ENCODE results near the gene DYNC1LI1. TPM values are rescaled to one million over a fixed set of nuclear protein-coding genes. Genes with fewer than 3 reads are reported as not detected.

Gene DYNC1LI1
- total RNA-seq, 1 experiment from 2014 or later = 30.1 TPM

GRCh38 chr3:32498252-32498651 is 72.4 kb downstream of the DYNC1LI1 start:
- ChIA-PET CTCF (interaction anchor here (0.6 to 0.7 kb wide), 4 partner anchors 8 to 248 kb away, joined by 4 to 15 read pairs (median 10); no protein-coding TSS in a partner anchor), POLR2A (ENCODE audit: unreplicated experiment) (no interaction called here)

GRCh38 chr3:32495609-32496008 is 75.0 kb downstream of the DYNC1LI1 start:
- peaks cover 18% of the 10 kb centered on the region; the same call in 1 of the 2 replicates for H3K79me2 ChIP-seq (ENCODE audit: low read depth)
- H3K4me3 ChIP-seq = no peak overlapping the region
- H3K4me2 ChIP-seq = no peak overlapping the region
- no peak overlapping the region for H2AFZ ChIP-seq
- no peaks in the 10 kb centered on the region for H4K20me1 ChIP-seq (ENCODE audit: insufficient read depth)
- ChIA-PET CTCF (no interaction called here), POLR2A (ENCODE audit: unreplicated experiment) (no interaction called here)
- no peaks in the 10 kb centered on the region for H3K36me3 ChIP-seq (ENCODE audit: low read depth)
- 0 out of 2 replicates have a peak overlapping the region, but pooled peaks have one; percentile 19 for H3K27ac ChIP-seq
- H3F3A ChIP-seq (ENCODE audit: insufficient read depth, low read depth) = peaks cover 7% of the 10 kb centered on the region; the same call in 1 of the 2 replicates
- no peaks in the 10 kb centered on the region for H3K9me3 ChIP-seq (ENCODE audit: insufficient read depth, low read depth)
- DNase-seq = no peak
- H3K9me2 ChIP-seq (ENCODE audit: insufficient read depth) = no peaks in the 10 kb centered on the region
- no peaks in the 10 kb centered on the region for H3K27me3 ChIP-seq (ENCODE audit: insufficient read depth, low read depth)
- H3K4me1 ChIP-seq (replicated peaks; ENCODE audit: insufficient read depth) = peaks cover 17% of the 10 kb centered on the region
- no TSS peak for BruUV-seq (replicated peaks)
- intact Hi-C loops (cut with micrococcal nuclease; ENCODE audit: unreplicated experiment) = no loop called here
- TF ChIP-seq EZH2 (IDR thresholded peaks at IDR 0.05; ENCODE audit: low read depth) = no peak
- TF ChIP-seq, protein P1, sequence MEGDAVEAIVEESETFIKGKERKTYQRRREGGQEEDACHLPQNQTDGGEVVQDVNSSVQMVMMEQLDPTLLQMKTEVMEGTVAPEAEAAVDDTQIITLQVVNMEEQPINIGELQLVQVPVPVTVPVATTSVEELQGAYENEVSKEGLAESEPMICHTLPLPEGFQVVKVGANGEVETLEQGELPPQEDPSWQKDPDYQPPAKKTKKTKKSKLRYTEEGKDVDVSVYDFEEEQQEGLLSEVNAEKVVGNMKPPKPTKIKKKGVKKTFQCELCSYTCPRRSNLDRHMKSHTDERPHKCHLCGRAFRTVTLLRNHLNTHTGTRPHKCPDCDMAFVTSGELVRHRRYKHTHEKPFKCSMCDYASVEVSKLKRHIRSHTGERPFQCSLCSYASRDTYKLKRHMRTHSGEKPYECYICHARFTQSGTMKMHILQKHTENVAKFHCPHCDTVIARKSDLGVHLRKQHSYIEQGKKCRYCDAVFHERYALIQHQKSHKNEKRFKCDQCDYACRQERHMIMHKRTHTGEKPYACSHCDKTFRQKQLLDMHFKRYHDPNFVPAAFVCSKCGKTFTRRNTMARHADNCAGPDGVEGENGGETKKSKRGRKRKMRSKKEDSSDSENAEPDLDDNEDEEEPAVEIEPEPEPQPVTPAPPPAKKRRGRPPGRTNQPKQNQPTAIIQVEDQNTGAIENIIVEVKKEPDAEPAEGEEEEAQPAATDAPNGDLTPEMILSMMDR (conservative IDR thresholded peaks at IDR 0.05) = no peak

More at GRCh38 chr3:32498252-32498651, 72.4 kb downstream of the DYNC1LI1 start:
- H3F3A ChIP-seq (ENCODE audit: insufficient read depth, low read depth) = peaks cover 7% of the 10 kb centered on the region; the same call in 1 of the 2 replicates
- no peaks in the 10 kb centered on the region for H3K9me2 ChIP-seq (ENCODE audit: insufficient read depth)
- intact Hi-C loops (cut with micrococcal nuclease; ENCODE audit: unreplicated experiment) = no loop called here
- no peak overlapping the region for H3K27ac ChIP-seq
- no peak overlapping the region for H2AFZ ChIP-seq
- no peaks in the 10 kb centered on the region for H3K9me3 ChIP-seq (ENCODE audit: insufficient read depth, low read depth)
- no peaks in the 10 kb centered on the region for H3K36me3 ChIP-seq (ENCODE audit: low read depth)
- H4K20me1 ChIP-seq (ENCODE audit: insufficient read depth) = no peaks in the 10 kb centered on the region
- H3K4me2 ChIP-seq = no peak overlapping the region
- TF ChIP-seq, protein P1 (conservative IDR thresholded peaks at IDR 0.05) = no peak
- no peak for TF ChIP-seq EZH2 (IDR thresholded peaks at IDR 0.05; ENCODE audit: low read depth)
- peaks cover 25% of the 10 kb centered on the region for H3K4me1 ChIP-seq (replicated peaks; ENCODE audit: insufficient read depth)
- no peak overlapping the region for H3K4me3 ChIP-seq
- H3K27me3 ChIP-seq (ENCODE audit: insufficient read depth, low read depth) = no peaks in the 10 kb centered on the region
- no peak for DNase-seq
- no TSS peak for BruUV-seq (replicated peaks)
- peaks cover 32% of the 10 kb centered on the region for H3K79me2 ChIP-seq (ENCODE audit: low read depth)

DNA sequence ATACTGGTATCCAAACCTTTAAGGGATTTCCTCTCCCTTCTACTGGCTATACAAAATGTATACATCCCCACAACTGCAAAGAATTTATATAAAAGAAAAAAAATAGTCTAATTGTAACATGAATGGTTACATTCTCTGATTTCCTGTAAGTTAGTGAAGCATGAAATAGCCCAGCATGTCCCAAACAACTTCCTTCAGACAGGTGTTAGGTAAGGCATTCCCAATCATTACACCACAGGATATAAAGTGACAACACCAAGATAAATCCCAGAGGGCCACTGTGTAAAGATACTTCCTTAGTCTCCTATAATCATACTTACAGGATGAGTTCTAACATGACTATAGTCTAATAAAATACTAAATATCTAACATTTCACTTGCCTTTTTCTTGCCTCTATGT is 75.6 kb downstream of the DYNC1LI1 start:
- no peak overlapping the region for H3K4me3 ChIP-seq
- 0 out of 2 replicates have a peak overlapping the region, but pooled peaks have one; percentile 19 for H3K27ac ChIP-seq
- no peak for TF ChIP-seq EZH2 (IDR thresholded peaks at IDR 0.05; ENCODE audit: low read depth)
- TF ChIP-seq, protein P1 (conservative IDR thresholded peaks at IDR 0.05) = no peak
- H3K9me3 ChIP-seq (ENCODE audit: insufficient read depth, low read depth) = no peaks in the 10 kb centered on the region
- DNase-seq = peak in 1 of 2 experiments; percentile 65
- no peak overlapping the region for H2AFZ ChIP-seq
- no TSS peak for BruUV-seq (replicated peaks)
- no peaks in the 10 kb centered on the region for H3K9me2 ChIP-seq (ENCODE audit: insufficient read depth)
- intact Hi-C loops (cut with micrococcal nuclease; ENCODE audit: unreplicated experiment) = no loop called here
- POLR2A ChIA-PET (ENCODE audit: unreplicated experiment) = no interaction called here
- no peaks in the 10 kb centered on the region for H4K20me1 ChIP-seq (ENCODE audit: insufficient read depth)
- no peaks in the 10 kb centered on the region for H3K36me3 ChIP-seq (ENCODE audit: low read depth)
- peaks cover 13% of the 10 kb centered on the region; the same call in 1 of the 2 replicates for H3K79me2 ChIP-seq (ENCODE audit: low read depth)
- H3F3A ChIP-seq (ENCODE audit: insufficient read depth, low read depth) = peaks cover 7% of the 10 kb centered on the region; the same call in 1 of the 2 replicates
- H3K27me3 ChIP-seq (ENCODE audit: insufficient read depth, low read depth) = no peaks in the 10 kb centered on the region
- CTCF ChIA-PET = no interaction called here
- peaks cover 17% of the 10 kb centered on the region for H3K4me1 ChIP-seq (replicated peaks; ENCODE audit: insufficient read depth)
- no peak overlapping the region for H3K4me2 ChIP-seq
